HUES48 (cell line): Measurements from ENCODE around the gene ARNT2.

Experiments used
- H3K27ac ChIP-seq: one replicate; pipeline ENCODE4 v1.7.0; 2013; ENCODE audit warnings: low read depth, low read length, inconsistent platforms
- H3K27me3 ChIP-seq: 2 replicates; pipeline ENCODE4 v1.6.1; 2013; ENCODE audit warnings: mild to moderate bottlenecking, low read length; ENCODE audit not compliant: control insufficient read depth, insufficient read depth
- H3K36me3 ChIP-seq: 2 replicates; pipeline ENCODE4 v1.6.1; 2013; ENCODE audit warnings: low read length; ENCODE audit not compliant: control insufficient read depth, insufficient read depth
- H3K4me1 ChIP-seq: 2 replicates; pipeline ENCODE4 v1.6.1; 2013; ENCODE audit warnings: mild to moderate bottlenecking, low read length; ENCODE audit not compliant: control insufficient read depth, insufficient read depth
- H3K4me3 ChIP-seq: 2 replicates; pipeline ENCODE4 v1.5.1; 2013; ENCODE audit warnings: mild to moderate bottlenecking, low read depth, low read length
- H3K9ac ChIP-seq: 2 replicates; pipeline ENCODE4 v1.6.1; 2013; ENCODE audit warnings: mild to moderate bottlenecking, low read depth, low read length, moderate library complexity
- H3K9me3 ChIP-seq: 2 replicates; pipeline ENCODE4 v1.6.1; 2013; ENCODE audit warnings: low read length; ENCODE audit not compliant: control insufficient read depth, insufficient read depth

Gene ARNT2

DNA sequence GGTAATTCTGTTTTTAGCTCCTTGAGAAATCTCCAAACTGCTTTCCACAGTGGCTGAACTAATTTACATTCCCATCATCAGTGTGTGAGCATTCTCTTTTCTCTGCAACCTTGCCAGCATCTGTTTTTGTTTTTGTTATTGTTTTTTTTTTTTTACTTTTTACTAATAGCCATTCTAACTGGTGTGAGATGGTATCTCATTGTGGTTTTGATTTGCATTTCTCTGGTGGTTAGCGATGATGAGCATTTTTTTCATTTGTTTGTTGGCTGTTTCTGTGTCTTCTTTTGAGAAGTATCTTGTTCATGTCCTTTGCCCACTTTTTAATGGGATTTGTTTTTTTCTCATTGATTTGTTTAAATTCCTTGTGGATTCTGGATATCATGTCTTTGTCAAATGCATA, 161.2 kb downstream of the ARNT2 start:
- Histone ChIP-seq H3K9me3 (no peaks in the 10 kb centered on the region), H3K27ac (no peak overlapping the region), H3K27me3 (no peaks in the 10 kb centered on the region), H3K4me3 (no peak overlapping the region), H3K4me1 (peaks cover 15% of the 10 kb centered on the region), H3K36me3 (peaks cover 8% of the 10 kb centered on the region; the same call in 1 of the 2 replicates), H3K9ac (no peak overlapping the region)

DNA sequence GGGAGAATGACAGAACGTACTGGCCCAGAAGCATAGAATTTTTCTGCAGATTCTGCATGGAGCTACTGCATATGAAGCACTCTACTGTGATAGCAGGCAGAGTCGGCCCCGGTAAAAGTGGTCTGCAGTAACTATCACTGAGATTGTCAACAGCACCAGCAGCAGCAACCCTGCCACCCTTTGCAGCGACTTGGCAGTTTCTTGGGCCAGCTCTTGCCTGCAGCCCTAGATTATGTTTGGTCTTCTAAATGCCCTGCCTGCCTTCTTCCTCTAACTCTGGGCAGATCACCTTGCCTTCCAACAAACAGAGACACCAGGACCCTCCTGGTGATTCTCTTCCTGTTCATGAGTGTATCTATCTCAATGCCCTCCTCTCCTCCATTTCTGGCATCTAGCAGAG, 161.8 kb downstream of the ARNT2 start:
- Histone ChIP-seq H3K9ac (no peak overlapping the region), H3K36me3 (peaks cover 8% of the 10 kb centered on the region; the same call in 1 of the 2 replicates), H3K27ac (no peak overlapping the region), H3K4me3 (no peak overlapping the region), H3K4me1 (peaks cover 15% of the 10 kb centered on the region), H3K9me3 (no peaks in the 10 kb centered on the region), H3K27me3 (no peaks in the 10 kb centered on the region)

DNA sequence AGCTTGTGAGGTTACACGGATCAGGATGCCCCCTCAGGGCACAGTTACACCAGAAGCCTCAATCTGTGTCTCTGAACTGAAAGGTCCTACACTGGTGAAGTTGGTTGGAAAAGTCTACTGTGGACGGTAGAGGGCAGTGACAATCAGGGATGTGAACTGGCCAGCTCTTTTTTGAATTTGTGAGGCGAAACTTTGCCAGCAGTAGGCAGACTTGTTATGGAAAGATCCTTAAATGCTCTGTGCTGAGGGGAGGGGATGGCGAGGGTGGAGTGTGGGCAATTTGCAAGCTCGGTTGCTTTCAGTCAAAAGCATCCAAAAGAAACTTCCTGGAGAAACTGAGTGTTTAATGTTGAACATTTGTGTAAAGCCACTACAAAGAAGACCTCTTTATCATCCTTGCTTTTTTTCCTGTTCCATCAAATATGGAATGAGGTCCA, 163.6 kb downstream of the ARNT2 start:
- H3K4me1 ChIP-seq = peaks cover 15% of the 10 kb centered on the region
- no peaks in the 10 kb centered on the region for H3K27me3 ChIP-seq
- no peak overlapping the region for H3K9ac ChIP-seq

DNA sequence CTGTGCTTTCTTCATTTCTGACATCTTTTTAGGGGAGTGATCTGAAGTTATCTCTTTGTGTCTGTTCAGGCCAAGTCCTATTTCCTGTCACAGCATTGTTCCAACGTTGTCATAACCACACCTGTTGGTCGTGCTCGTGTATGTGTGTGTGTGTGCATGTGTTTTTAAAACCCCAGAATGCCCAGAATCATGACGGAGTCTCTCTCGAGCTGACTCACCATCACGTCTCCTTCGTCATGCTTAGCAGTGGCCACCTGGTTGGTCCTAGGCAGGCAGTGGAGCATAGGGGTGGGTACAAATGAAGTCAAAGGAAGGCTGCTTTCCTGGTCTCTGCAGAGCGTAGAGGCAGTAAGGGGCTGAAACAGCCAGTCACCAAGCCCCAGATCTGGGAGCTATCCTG, 164.1 kb downstream of the ARNT2 start:
- Histone ChIP-seq H3K36me3 (peaks cover 8% of the 10 kb centered on the region; the same call in 1 of the 2 replicates), H3K4me1 (peaks cover 15% of the 10 kb centered on the region), H3K4me3 (no peak overlapping the region), H3K9me3 (no peaks in the 10 kb centered on the region), H3K9ac (no peak overlapping the region), H3K27me3 (no peaks in the 10 kb centered on the region), H3K27ac (no peak overlapping the region)

More for the DNA sequence above, 163.6 kb downstream of the ARNT2 start:
- Histone ChIP-seq H3K9me3 (no peaks in the 10 kb centered on the region), H3K27ac (no peak overlapping the region), H3K4me3 (no peak overlapping the region), H3K36me3 (peaks cover 8% of the 10 kb centered on the region; the same call in 1 of the 2 replicates)

DNA sequence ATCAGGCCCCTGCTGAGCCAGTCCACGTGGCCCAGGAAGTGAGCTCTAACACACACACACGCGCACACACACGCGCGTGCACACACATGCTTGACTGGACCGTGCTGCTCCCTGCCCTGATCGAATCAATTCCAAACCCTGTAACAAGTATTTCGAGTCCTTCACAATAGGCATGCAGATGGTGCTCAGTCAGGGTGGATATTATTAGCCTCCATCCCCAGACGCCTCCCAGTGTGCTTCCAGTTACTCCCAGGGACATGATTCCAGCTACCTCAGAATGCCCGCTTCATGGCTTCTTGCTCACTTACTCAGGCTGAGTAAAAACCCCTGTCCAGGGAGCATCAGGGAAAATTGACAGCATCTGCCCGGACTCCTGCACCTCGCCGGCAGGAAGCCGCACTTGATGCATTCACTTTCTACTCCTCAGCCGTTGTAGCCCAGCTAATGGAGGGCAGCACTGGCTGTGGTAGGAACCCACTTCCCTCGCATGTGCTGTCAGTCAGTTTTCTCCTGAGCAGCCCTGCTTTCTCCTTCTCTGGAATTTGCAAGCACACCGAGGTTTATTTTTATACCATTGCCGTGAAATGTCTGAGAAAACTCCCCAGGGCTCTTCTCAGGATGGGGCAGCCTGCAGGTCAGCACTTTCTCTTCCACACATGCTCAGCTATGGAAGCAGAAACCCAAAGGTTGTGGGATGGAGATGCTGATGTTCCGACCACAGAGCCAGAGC, 164.9 kb downstream of the ARNT2 start:
- Histone ChIP-seq H3K27me3 (no peaks in the 10 kb centered on the region), H3K9ac (no peak overlapping the region), H3K9me3 (no peaks in the 10 kb centered on the region), H3K4me1 (peaks cover 15% of the 10 kb centered on the region), H3K27ac (no peak overlapping the region), H3K36me3 (peaks cover under 1% of the 10 kb centered on the region; the same call in 1 of the 2 replicates), H3K4me3 (no peak overlapping the region)

DNA sequence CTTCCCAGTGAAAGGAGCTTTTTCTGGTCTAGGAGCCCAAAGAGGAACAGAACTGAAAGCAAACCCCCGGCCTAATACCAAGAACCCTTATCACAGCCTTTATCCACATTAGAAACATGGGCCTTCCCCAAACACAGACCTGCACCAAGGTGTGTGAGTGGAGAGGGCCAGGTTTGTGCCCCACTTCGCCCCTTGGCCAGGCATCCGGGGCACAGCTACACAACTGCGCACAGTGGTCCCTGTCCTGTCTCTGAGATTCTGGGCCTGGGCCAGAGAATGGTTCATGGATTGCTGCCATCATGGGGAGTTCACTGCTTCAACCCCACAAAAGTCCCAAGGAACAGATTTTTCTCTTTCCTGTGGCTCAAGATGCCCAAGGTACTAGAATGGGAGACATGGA, 165.5 kb downstream of the ARNT2 start:
- peaks cover 15% of the 10 kb centered on the region for H3K4me1 ChIP-seq
- H3K27me3 ChIP-seq = no peaks in the 10 kb centered on the region
- no peaks in the 10 kb centered on the region for H3K36me3 ChIP-seq
- no peak overlapping the region for H3K27ac ChIP-seq
- no peak overlapping the region for H3K4me3 ChIP-seq
- H3K9me3 ChIP-seq = no peaks in the 10 kb centered on the region
- no peak overlapping the region for H3K9ac ChIP-seq

DNA sequence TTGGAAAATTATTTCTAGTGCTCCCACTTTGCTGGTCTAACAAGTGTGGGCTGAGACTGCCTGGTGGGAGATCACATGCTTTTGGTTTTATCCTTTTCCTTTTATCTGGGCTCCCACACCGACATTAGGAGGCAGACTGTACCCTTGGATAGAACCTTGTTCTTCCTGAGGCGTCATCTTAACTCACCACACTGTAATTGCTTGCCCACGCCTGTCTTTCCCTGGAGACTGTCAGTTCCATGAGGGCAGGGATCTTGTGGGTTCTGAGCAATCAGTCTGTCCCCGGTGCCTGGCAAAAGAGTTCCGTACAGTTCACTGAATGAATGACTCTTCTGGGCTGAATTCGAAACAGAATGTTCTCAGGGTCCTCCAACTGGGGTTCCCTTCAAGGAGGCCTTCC, 166.4 kb downstream of the ARNT2 start:
- H3K27ac ChIP-seq = no peak overlapping the region
- no peaks in the 10 kb centered on the region for H3K9me3 ChIP-seq
- no peak overlapping the region for H3K4me3 ChIP-seq
- H3K36me3 ChIP-seq = no peaks in the 10 kb centered on the region
- H3K9ac ChIP-seq = no peak overlapping the region
- no peaks in the 10 kb centered on the region for H3K27me3 ChIP-seq
- H3K4me1 ChIP-seq = peaks cover 15% of the 10 kb centered on the region

DNA sequence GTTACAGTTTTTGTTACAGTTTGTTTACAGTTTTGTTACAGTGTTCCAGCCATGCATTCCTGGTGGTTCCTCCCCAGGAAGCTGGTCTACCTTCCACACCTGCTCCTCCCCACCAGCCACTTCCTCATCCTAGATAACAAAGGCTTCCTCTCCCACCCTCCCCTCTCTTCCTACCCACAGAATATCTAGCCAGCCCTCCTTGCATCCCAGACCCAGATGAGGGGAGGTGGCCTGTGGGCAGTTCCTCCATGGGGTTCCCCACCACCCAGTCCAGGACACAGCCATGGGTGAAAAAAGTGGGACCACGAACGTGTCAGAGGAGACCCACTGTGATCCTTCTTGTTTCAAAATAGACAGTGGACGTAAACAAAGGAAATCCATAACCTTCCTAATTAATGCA, 168.2 kb downstream of the ARNT2 start:
- no peaks in the 10 kb centered on the region for H3K9me3 ChIP-seq
- H3K9ac ChIP-seq = no peak overlapping the region
- H3K27ac ChIP-seq = no peak overlapping the region
- H3K4me3 ChIP-seq = no peak overlapping the region
- peaks cover 14% of the 10 kb centered on the region for H3K4me1 ChIP-seq
- H3K27me3 ChIP-seq = no peaks in the 10 kb centered on the region
- H3K36me3 ChIP-seq = no peaks in the 10 kb centered on the region; the same call in 1 of the 2 replicates

DNA sequence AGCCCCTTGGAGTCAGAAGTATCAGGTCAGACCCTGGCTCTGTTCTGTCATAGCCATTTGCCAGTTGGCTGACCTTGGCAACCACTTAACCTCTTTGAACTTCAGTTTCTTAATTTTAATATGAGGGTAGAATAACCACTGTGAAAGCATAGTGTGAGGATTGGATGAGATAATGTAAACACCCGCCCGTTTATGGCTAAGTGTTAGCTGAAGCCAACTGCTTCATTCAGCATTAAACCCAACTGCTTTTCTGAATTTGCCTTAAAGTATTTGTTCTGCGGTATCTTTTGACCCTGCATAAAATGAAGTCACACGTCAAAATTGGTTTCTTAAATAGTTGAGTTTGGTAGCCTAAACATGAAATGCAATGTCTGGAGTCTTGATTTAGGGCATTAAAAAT, 169.4 kb downstream of the ARNT2 start:
- Histone ChIP-seq H3K27ac (no peak overlapping the region), H3K4me1 (peaks cover 2% of the 10 kb centered on the region), H3K4me3 (no peak overlapping the region), H3K36me3 (no peaks in the 10 kb centered on the region; the same call in 1 of the 2 replicates), H3K27me3 (no peaks in the 10 kb centered on the region), H3K9ac (no peak overlapping the region), H3K9me3 (no peaks in the 10 kb centered on the region)

DNA sequence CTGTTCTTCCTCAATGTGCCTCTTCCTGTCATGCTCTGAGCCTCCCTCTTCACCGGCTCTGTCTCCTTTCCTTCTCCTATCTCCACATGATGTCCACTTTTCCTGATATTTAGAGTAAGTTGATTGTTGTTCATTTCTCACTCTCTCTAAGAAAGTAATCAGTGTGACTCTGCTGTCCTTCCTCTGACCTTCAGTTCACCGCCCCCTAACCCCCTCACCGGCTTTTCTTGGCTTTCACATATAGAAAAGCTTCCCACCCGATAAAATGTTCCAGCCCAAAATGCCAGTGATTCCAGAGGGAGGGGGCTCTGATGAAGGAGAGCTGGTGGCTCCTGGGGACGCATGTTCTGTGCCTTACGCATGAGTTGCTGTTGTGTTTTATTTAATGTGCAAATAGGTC, 170.4 kb downstream of the ARNT2 start:
- no peaks in the 10 kb centered on the region for H3K9me3 ChIP-seq
- H3K27me3 ChIP-seq = no peaks in the 10 kb centered on the region
- H3K4me3 ChIP-seq = no peak overlapping the region
- H3K4me1 ChIP-seq = no peaks in the 10 kb centered on the region; the same call in 1 of the 2 replicates
- H3K36me3 ChIP-seq = no peaks in the 10 kb centered on the region; the same call in 1 of the 2 replicates
- no peak overlapping the region for H3K27ac ChIP-seq
- H3K9ac ChIP-seq = no peak overlapping the region

DNA sequence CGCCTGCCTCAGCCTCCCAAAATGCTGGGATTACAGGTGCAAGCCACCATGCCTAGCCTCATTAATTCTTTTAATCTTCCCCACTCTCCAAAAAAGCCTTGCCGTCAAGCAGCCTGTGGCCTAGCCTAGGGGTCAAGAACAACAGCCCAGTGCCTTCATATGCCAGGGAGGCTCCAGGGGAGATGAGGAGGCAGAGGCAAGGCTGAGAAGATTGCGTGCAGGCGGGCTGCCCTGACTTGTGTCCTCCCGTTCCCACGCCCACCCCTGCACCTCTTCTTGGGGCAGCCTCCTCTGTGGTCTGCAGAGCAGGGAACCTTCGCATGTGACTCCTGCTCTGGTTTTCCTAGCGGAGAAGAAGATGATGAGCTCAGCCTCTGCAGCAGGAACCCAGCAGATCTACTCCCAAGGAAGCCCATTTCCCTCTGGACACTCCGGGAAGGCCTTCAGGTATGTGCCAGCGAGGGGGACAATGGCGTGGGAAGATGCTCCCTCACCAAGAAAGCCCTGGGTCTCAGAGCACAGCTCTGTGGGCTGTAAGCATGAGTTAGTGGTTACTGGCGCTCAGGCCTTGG, 172.4 kb downstream of the ARNT2 start:
- no peak overlapping the region for H3K4me3 ChIP-seq
- H3K27ac ChIP-seq = no peak overlapping the region
- H3K27me3 ChIP-seq = no peaks in the 10 kb centered on the region
- H3K9ac ChIP-seq = no peak overlapping the region
- no peaks in the 10 kb centered on the region for H3K9me3 ChIP-seq
- no peaks in the 10 kb centered on the region; the same call in 1 of the 2 replicates for H3K4me1 ChIP-seq
- H3K36me3 ChIP-seq = no peaks in the 10 kb centered on the region; the same call in 1 of the 2 replicates
